ENCODE measurements around the gene TOGARAM2.

GRCh38 chr2:29096969-29097368, 115.9 kb downstream of the TOGARAM2 start:
- no peak for TF ChIP-seq CTCF (IDR thresholded peaks at IDR 0.05)
- no peak for TF ChIP-seq POLR2A (IDR thresholded peaks at IDR 0.05)

Data from testis (tissue), 2 donors.